Panc1 (cell line): ENCODE results near the gene DAPK2. TPM values are rescaled to one million over a fixed set of nuclear protein-coding genes. Genes with fewer than 3 reads are reported as not detected.

Experiments used
- ATAC-seq: fragments of 200-7000 bp; cut with Tn5 transposase; 2 replicates; pipeline ENCODE4 v1.9.1; 2020; ENCODE audit warnings: mild to moderate bottlenecking, moderate library complexity
- BruUV-seq: library from RNA; stranded (reverse); fragments of 400-500 nt; replicated peaks from 2 replicates; lab custom pipeline; 2021; lab: Mats Ljungman, UMichigan
- CTCF ChIA-PET: fragments of 300-600 bp; sonication (Branson Sonifier 250); formaldehyde crosslinking; loops from one replicate; lab custom pipeline; 2022; ENCODE audit warnings: antibody characterized with exemption; lab: Charles Lee
- POLR2A ChIA-PET: fragments of 300-600 bp; sonication (Branson Sonifier 250); formaldehyde crosslinking; loops from one replicate; lab custom pipeline; 2022; ENCODE audit warnings: antibody characterized with exemption; lab: Charles Lee
- DNase-seq: peaks from one replicate; pipeline ENCODE4 v3.0.0-alpha.2; 2010; ENCODE audit warnings: low read depth, low spot score
- H3K27ac ChIP-seq: 2 replicates; pipeline ENCODE4 v1.5.1; 2011; ENCODE audit warnings: mild to moderate bottlenecking, low read length, inconsistent platforms
- H3K27me3 ChIP-seq: fragments of 200-500 bp; sonication (Bioruptor generic); 2 replicates; pipeline ENCODE4 v1.6.0; 2014; ENCODE audit warnings: low read length, inconsistent platforms; ENCODE audit not compliant: control insufficient read depth, insufficient read depth
- H3K36me3 ChIP-seq: fragments of 200-500 bp; sonication (Bioruptor generic); 2 replicates; pipeline ENCODE4 v1.5.1; 2014; ENCODE audit warnings: inconsistent platforms, mild to moderate bottlenecking, low read length, moderate library complexity; ENCODE audit not compliant: control insufficient read depth, insufficient read depth
- H3K4me1 ChIP-seq: 2 replicates; pipeline ENCODE4 v1.5.1; 2011; ENCODE audit warnings: inconsistent platforms, mild to moderate bottlenecking, low read length, moderate library complexity; ENCODE audit not compliant: control insufficient read depth, insufficient read depth
- H3K4me3 ChIP-seq, 2 experiments: 2 replicates each; pipeline ENCODE4 v1.5.1; 2011 to 2012; ENCODE audit warnings: low read depth in 2 of 2, low read length in 2 of 2, mild to moderate bottlenecking in 2 of 2, inconsistent platforms in 1 of 2, moderate library complexity in 1 of 2
- H3K9me3 ChIP-seq: fragments of 200-500 bp; sonication (Bioruptor generic); 2 replicates; pipeline ENCODE4 v1.5.1; 2014; ENCODE audit warnings: low read depth, mild to moderate bottlenecking, inconsistent platforms, low read length, moderate library complexity; ENCODE audit not compliant: control insufficient read depth, insufficient read depth
- CTCF ChIP-seq: fragments of 450-650 bp; IDR thresholded peaks from 2 replicates; pipeline ENCODE4 v1.5.1; 2017; ENCODE audit warnings: mild to moderate bottlenecking
- POLR2AphosphoS5 ChIP-seq: IDR thresholded peaks from 2 replicates; pipeline ENCODE4 v1.6.1; 2012; ENCODE audit warnings: mild to moderate bottlenecking, low read depth, low read length, moderate library complexity
- REST ChIP-seq, 2 experiments: IDR thresholded peaks; 2 replicates each; pipeline ENCODE4 v1.6.1; 2011 to 2012; ENCODE audit warnings: low read depth in 2 of 2, control low read depth in 1 of 2, low read length in 1 of 2, mild to moderate bottlenecking in 1 of 2, moderate library complexity in 1 of 2; ENCODE audit not compliant: insufficient read depth in 1 of 2
- SIN3A ChIP-seq: IDR thresholded peaks from 2 replicates; pipeline ENCODE4 v1.6.1; 2012; ENCODE audit warnings: low read depth, mild to moderate bottlenecking, low read length, moderate library complexity, borderline replicate concordance; ENCODE audit not compliant: insufficient read depth
- TCF7L2 ChIP-seq: IDR thresholded peaks from 2 replicates; pipeline ENCODE4 v1.6.1; 2011; ENCODE audit warnings: mild to moderate bottlenecking, low read depth, low read length, inconsistent platforms
- in situ Hi-C: cut with HindIII; loops from 2 replicates; pipeline ENCODE4 v1.10.0; 2016; ENCODE audit warnings: low sequenced_read_pairs, low pct_unique_long_range_greater_than_20kb
- intact Hi-C: fragments of 100-400 bp; cut with micrococcal nuclease; formaldehyde crosslinking; loops from one replicate; pipeline ENCODE4 v1.10.0; 2022; ENCODE audit not compliant: unreplicated experiment
- total RNA-seq: library from RNA; stranded (reverse); gene quantifications from one replicate; pipeline ENCODE4 v1.2.1, GENCODE V29; 2021; ENCODE audit not compliant: unreplicated experiment

Gene DAPK2
- total RNA-seq, 1 experiment from 2014 or later = 10.2 TPM

GRCh38 chr15:63981596-63982320 lies 64.5 kb downstream of the DAPK2 start:
- Histone ChIP-seq H3K4me3 (no peak overlapping the region), H3K36me3 (no peaks in the 10 kb centered on the region), H3K27ac (no peak overlapping the region), H3K9me3 (no peaks in the 10 kb centered on the region), H3K4me1 (no peaks in the 10 kb centered on the region), H3K27me3 (no peaks in the 10 kb centered on the region)
- ATAC-seq (no peak), DNase-seq (no peak)
- no TSS peak for BruUV-seq
- POLR2A ChIA-PET = interaction anchor here (0.7 kb wide), 1 partner anchor 246 kb away, joined by 3 read pairs; no protein-coding TSS in a partner anchor
- CTCF ChIA-PET = no interaction called here
- TF ChIP-seq POLR2AphosphoS5 (no peak), CTCF (no peak), TCF7L2 (no peak), SIN3A (no peak), REST (IDR thresholded peaks at IDR 0.05; ENCODE audit: insufficient read depth in 1 of 2, low read depth in 2 of 2, low read length in 1 of 2) (no peak)
- intact Hi-C loops = no loop called here
- in situ Hi-C loops = no loop called here

GRCh38 chr15:63979262-63979793 lies 67.0 kb downstream of the DAPK2 start:
- intact Hi-C loops = no loop called here
- no peak for ATAC-seq
- no peak overlapping the region for H3K4me3 ChIP-seq
- no TSS peak for BruUV-seq
- in situ Hi-C loops = no loop called here
- no peak overlapping the region for H3K27ac ChIP-seq
- no peaks in the 10 kb centered on the region for H3K9me3 ChIP-seq
- TF ChIP-seq POLR2AphosphoS5 (no peak), REST (IDR thresholded peaks at IDR 0.05; ENCODE audit: insufficient read depth in 1 of 2, low read depth in 2 of 2, low read length in 1 of 2) (no peak), TCF7L2 (no peak), CTCF (no peak), SIN3A (no peak)
- no peak for DNase-seq
- H3K4me1 ChIP-seq = no peaks in the 10 kb centered on the region
- POLR2A ChIA-PET = no interaction called here
- H3K36me3 ChIP-seq = no peaks in the 10 kb centered on the region
- CTCF ChIA-PET = no interaction called here
- H3K27me3 ChIP-seq = no peaks in the 10 kb centered on the region
